ENCODE results near the gene OR52E1.

DNA sequence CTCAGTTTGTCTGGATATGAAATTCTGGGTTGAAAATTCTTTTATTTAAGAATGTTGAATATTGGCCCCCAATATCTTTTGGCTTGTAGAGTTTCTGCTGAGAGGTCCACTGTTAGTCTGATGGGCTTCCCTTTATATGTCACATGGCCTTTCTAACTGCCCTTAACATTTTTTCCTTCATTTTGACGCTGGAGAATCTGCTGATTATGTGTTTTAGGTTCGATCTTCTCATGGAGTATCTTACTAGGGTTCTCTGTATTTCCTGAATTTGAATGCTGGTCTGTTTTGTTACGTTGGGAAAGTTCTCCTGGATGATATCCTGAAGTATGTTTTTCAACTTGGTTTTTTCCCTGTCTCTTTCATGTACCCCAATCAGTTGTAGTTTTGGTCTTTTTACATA lies 46.0 kb downstream of the OR52E1 start:
- TF ChIP-seq EP300 (IDR thresholded peaks at IDR 0.05) (no peak), POLR2A (IDR thresholded peaks at IDR 0.05; ENCODE audit: low read depth) (no peak)

Measured in esophagus muscularis mucosa (tissue), 2 donors.